Thyroid gland (tissue), 4 donors: ENCODE results near the gene NUDT21.

Experiments used
- POLR2A ChIP-seq, 2 donors: fragments of 450-650 bp; IDR thresholded peaks; one replicate each; pipeline ENCODE4 v1.6.1; 2017; ENCODE audit warnings: antibody characterized with exemption in 2 of 2, mild to moderate bottlenecking in 2 of 2, moderate library complexity in 1 of 2
- TF ChIP-seq, protein P1 (sequence below), 6 experiments: fragments of 200-600 bp in 3 of 6; fragments of 450-650 bp in 3 of 6; sonication (generic) in 3 of 6; IDR thresholded peaks; one replicate each; pipeline ENCODE4 v1.5.1; 2016 to 2019; ENCODE audit warnings: antibody characterized with exemption in 6 of 6, mild to moderate bottlenecking in 2 of 6, inconsistent platforms in 1 of 6, moderate library complexity in 1 of 6

GRCh38 chr16:56491657-56492261, 40.6 kb upstream of the NUDT21 start:
- no peak for TF ChIP-seq POLR2A (IDR thresholded peaks at IDR 0.05)
- TF ChIP-seq, protein P1, sequence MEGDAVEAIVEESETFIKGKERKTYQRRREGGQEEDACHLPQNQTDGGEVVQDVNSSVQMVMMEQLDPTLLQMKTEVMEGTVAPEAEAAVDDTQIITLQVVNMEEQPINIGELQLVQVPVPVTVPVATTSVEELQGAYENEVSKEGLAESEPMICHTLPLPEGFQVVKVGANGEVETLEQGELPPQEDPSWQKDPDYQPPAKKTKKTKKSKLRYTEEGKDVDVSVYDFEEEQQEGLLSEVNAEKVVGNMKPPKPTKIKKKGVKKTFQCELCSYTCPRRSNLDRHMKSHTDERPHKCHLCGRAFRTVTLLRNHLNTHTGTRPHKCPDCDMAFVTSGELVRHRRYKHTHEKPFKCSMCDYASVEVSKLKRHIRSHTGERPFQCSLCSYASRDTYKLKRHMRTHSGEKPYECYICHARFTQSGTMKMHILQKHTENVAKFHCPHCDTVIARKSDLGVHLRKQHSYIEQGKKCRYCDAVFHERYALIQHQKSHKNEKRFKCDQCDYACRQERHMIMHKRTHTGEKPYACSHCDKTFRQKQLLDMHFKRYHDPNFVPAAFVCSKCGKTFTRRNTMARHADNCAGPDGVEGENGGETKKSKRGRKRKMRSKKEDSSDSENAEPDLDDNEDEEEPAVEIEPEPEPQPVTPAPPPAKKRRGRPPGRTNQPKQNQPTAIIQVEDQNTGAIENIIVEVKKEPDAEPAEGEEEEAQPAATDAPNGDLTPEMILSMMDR (IDR thresholded peaks at IDR 0.05), result no peak
